ENCODE measurements around the gene INPP5F.

GRCh38 chr10:119691726-119692125, 34.1 kb upstream of the INPP5F start:
- TF ChIP-seq YY1 (IDR thresholded peaks at IDR 0.05; ENCODE audit: insufficient read depth, insufficient read length) (no peak), ZNF274 (IDR thresholded peaks at IDR 0.05; ENCODE audit: low read depth, low read length) (no peak), SUZ12 (IDR thresholded peaks at IDR 0.05; ENCODE audit: extremely low read depth, insufficient read depth, insufficient read length) (no peak)

All from NT2/D1 (cell line).